HuH-7 (cell line): ENCODE data around the gene METTL13.
A peak's percentile ranks its signal among the peaks of the same experiment; 100 is the strongest.
"Not testable (repeated sequence)": the region's sequence is repeated elsewhere in the genome, so short reads cannot be mapped to it uniquely, and the experiment has no call there.

Source experiments
- DNase-seq: peaks from one replicate; pipeline ENCODE4 v3.0.0; 2011; ENCODE audit warnings: low spot score

METTL13 gene

GRCh38 chr1:171769754-171770153, 11.7 kb upstream of the METTL13 start:
- DNase-seq = no peak

- no peak for DNase-seq
Measured at GRCh38 chr1:171772312-171772711, 9.1 kb upstream of the METTL13 start.

GRCh38 chr1:171780583-171781175, 781 bp upstream of the METTL13 start:
- no peak for DNase-seq

GRCh38 chr1:171783816-171784530, 2.5 kb downstream of the METTL13 start:
- no peak for DNase-seq

- no peak for DNase-seq
Measured at GRCh38 chr1:171784784-171785183, 3.3 kb downstream of the METTL13 start.

GRCh38 chr1:171785766-171786165, 4.3 kb downstream of the METTL13 start:
- DNase-seq = no peak

GRCh38 chr1:171786534-171786933, 5.1 kb downstream of the METTL13 start:
- no peak for DNase-seq

GRCh38 chr1:171787686-171788480, 6.4 kb downstream of the METTL13 start:
- DNase-seq = no peak

- no peak for DNase-seq
Measured at GRCh38 chr1:171788696-171789095, 7.2 kb downstream of the METTL13 start.

GRCh38 chr1:171790318-171790717, 8.9 kb downstream of the METTL13 start:
- DNase-seq = no peak

GRCh38 chr1:171792656-171793369, 11.4 kb downstream of the METTL13 start:
- no peak for DNase-seq

GRCh38 chr1:171793636-171794035, 12.2 kb downstream of the METTL13 start:
- DNase-seq = no peak

GRCh38 chr1:171794085-171794484, 12.6 kb downstream of the METTL13 start:
- DNase-seq = no peak

- no peak for DNase-seq
Measured at GRCh38 chr1:171796592-171796991, 15.1 kb downstream of the METTL13 start.

- no peak for DNase-seq
Measured at GRCh38 chr1:171798311-171798710, 16.9 kb downstream of the METTL13 start.

GRCh38 chr1:171798765-171799164, 17.3 kb downstream of the METTL13 start:
- DNase-seq = no peak

- DNase-seq = no peak
Measured at GRCh38 chr1:171799166-171799565, 17.7 kb downstream of the METTL13 start.

- DNase-seq = not testable (repeated sequence)
Measured at GRCh38 chr1:171799698-171800097, 18.2 kb downstream of the METTL13 start.

- DNase-seq = no peak
Measured at GRCh38 chr1:171800342-171800741, 18.9 kb downstream of the METTL13 start.

GRCh38 chr1:171800851-171801250, 19.4 kb downstream of the METTL13 start:
- DNase-seq = no peak

- peak; percentile 23 for DNase-seq
Measured at GRCh38 chr1:171801487-171801891, 20.0 kb downstream of the METTL13 start.

- DNase-seq = no peak
Measured at GRCh38 chr1:171802207-171802606, 20.7 kb downstream of the METTL13 start.
